ENCODE data around the gene ZNF518B.

GRCh38 chr4:10438924-10439323, 18.3 kb downstream of the ZNF518B start:
- TF ChIP-seq, protein P1, sequence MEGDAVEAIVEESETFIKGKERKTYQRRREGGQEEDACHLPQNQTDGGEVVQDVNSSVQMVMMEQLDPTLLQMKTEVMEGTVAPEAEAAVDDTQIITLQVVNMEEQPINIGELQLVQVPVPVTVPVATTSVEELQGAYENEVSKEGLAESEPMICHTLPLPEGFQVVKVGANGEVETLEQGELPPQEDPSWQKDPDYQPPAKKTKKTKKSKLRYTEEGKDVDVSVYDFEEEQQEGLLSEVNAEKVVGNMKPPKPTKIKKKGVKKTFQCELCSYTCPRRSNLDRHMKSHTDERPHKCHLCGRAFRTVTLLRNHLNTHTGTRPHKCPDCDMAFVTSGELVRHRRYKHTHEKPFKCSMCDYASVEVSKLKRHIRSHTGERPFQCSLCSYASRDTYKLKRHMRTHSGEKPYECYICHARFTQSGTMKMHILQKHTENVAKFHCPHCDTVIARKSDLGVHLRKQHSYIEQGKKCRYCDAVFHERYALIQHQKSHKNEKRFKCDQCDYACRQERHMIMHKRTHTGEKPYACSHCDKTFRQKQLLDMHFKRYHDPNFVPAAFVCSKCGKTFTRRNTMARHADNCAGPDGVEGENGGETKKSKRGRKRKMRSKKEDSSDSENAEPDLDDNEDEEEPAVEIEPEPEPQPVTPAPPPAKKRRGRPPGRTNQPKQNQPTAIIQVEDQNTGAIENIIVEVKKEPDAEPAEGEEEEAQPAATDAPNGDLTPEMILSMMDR (IDR thresholded peaks at IDR 0.05), result no peak
- TF ChIP-seq POLR2AphosphoS5 (IDR thresholded peaks at IDR 0.05), result no peak

All from transverse colon (tissue), 4 donors.